ENCODE measurements around the gene AMBP. TPM values are rescaled to one million over a fixed set of nuclear protein-coding genes. Genes with fewer than 3 reads are reported as not detected.

The AMBP gene
- total and polyA plus RNA-seq, 2 donors (not counting 1 experiment from before 2014, with no cell fraction given), result not detected

DNA sequence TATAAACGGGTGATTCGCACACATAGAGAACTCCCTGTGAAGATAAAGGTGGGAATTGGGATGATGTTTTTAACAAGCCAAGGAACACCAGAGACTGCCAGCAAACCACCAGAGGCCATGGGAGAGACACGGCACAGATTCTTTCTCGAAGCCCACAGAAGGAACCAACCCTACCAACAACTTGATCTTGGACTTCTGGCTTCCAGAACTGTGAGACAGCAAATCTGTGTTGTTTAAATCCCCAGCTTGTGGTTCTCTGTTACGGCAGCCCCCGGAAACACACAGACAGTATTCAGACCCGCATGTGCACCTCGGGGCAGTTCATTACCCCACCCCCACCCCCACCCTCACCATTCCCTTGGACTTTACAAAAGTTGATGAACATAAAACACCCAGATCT is 12.8 kb downstream of the AMBP start:
- ATAC-seq (ENCODE audit: low read depth), result no peak
- DNase-seq, result no peak
- Histone ChIP-seq H4K20me1 (ENCODE audit: control insufficient read depth, insufficient read depth, low read length, poor library complexity, severe bottlenecking) (no peaks in the 10 kb centered on the region), H3K4me2 (replicated peaks; ENCODE audit: low read depth, low read length, poor library complexity, severe bottlenecking) (no peak overlapping the region), H3K79me2 (ENCODE audit: control insufficient read depth, insufficient read depth, low read length) (no peaks in the 10 kb centered on the region), H2AFZ (ENCODE audit: insufficient read depth, low read depth, low read length, poor library complexity, severe bottlenecking) (no peak overlapping the region), H3K27me3 (replicated peaks in 1 of 4; ENCODE audit: control extremely low read depth in 1 of 4, control insufficient read depth in 3 of 4, insufficient read depth in 4 of 4, low read length in 3 of 4) (peaks cover 0 to 3% (median 0%) of the 10 kb centered on the region in 4 experiments), H3K4me3 (ENCODE audit: control extremely low read depth in 1 of 5, extremely low read depth in 1 of 5, insufficient read depth in 1 of 5, low read depth in 2 of 5, low read length in 4 of 5) (no peak overlapping the region), H3K4me1 (ENCODE audit: control insufficient read depth in 2 of 2, insufficient read depth in 2 of 2, low read length in 2 of 2) (no peaks in the 10 kb centered on the region), H3K36me3 (replicated peaks in 1 of 2; ENCODE audit: control extremely low read depth in 1 of 2, control insufficient read depth in 1 of 2, extremely low read depth in 1 of 2, insufficient read depth in 2 of 2, low read length in 1 of 2) (no peaks in the 10 kb centered on the region), H3K27ac (ENCODE audit: low read length in 2 of 2) (no peak overlapping the region), H3K9me3 (ENCODE audit: control extremely low read depth in 1 of 3, control insufficient read depth in 2 of 3, insufficient read depth in 1 of 3, low read length in 2 of 3) (no peaks in the 10 kb centered on the region), H3K9ac (ENCODE audit: low read length) (no peak overlapping the region)
- TF ChIP-seq, protein P1, sequence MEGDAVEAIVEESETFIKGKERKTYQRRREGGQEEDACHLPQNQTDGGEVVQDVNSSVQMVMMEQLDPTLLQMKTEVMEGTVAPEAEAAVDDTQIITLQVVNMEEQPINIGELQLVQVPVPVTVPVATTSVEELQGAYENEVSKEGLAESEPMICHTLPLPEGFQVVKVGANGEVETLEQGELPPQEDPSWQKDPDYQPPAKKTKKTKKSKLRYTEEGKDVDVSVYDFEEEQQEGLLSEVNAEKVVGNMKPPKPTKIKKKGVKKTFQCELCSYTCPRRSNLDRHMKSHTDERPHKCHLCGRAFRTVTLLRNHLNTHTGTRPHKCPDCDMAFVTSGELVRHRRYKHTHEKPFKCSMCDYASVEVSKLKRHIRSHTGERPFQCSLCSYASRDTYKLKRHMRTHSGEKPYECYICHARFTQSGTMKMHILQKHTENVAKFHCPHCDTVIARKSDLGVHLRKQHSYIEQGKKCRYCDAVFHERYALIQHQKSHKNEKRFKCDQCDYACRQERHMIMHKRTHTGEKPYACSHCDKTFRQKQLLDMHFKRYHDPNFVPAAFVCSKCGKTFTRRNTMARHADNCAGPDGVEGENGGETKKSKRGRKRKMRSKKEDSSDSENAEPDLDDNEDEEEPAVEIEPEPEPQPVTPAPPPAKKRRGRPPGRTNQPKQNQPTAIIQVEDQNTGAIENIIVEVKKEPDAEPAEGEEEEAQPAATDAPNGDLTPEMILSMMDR (IDR thresholded peaks at IDR 0.05), result no peak
- no peak for TF ChIP-seq EZH2 (IDR thresholded peaks at IDR 0.05; ENCODE audit: borderline replicate concordance, insufficient read depth, low read depth, low read length, poor library complexity, severe bottlenecking)
- Mint-ChIP-seq H3K4me3 (no peak overlapping the region), H3K4me1 (no peaks in the 10 kb centered on the region), H3K27ac (no peak overlapping the region), H3K27me3 (peaks cover 22% of the 10 kb centered on the region), H3K9me3 (ENCODE audit: insufficient read depth) (no peaks in the 10 kb centered on the region)
- 95% methylated on average over 3 of the region's 8 CpGs for WGBS (ENCODE audit: insufficient coverage)
- CTCF ChIA-PET, result no interaction called here
- POLR2A ChIA-PET, result no interaction called here
- intact Hi-C loops (cut with micrococcal nuclease), result no loop called here

DNA sequence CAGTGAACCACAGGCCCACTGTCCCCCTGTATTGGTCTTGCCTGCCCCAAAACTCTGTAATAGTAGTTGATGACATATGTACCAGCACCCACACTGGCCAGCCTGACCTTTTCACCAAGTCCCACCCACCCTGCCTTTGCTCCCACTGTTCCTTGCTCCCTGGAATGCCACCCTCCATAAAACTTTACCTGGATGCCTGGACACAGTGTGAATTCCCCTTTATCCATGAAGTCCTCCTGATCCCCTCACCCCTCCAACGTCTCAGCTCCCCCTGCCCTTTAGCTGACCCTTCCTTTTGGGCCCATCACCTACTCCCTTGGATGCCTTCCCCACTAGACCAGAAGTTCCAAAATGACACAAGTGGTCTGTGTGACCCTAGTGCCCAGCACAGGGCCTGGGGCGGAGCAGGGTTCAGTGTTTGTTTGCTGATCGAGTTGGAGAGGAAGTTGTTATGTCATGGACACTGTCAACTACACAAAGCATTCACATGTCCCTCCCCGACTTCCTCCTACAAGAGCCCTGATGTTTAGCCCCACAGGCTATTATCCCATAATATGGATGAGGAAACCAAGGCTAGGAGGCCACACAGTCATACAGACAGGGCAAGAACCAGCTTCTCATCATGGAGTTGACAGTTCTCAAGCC is 16.1 kb downstream of the AMBP start:
- Histone ChIP-seq H4K20me1 (ENCODE audit: control insufficient read depth, insufficient read depth, low read length, poor library complexity, severe bottlenecking) (no peaks in the 10 kb centered on the region), H3K9me3 (ENCODE audit: control extremely low read depth in 1 of 3, control insufficient read depth in 2 of 3, insufficient read depth in 1 of 3, low read length in 2 of 3) (no peaks in the 10 kb centered on the region), H3K4me1 (ENCODE audit: control insufficient read depth in 2 of 2, insufficient read depth in 2 of 2, low read length in 2 of 2) (no peaks in the 10 kb centered on the region), H3K4me2 (replicated peaks; ENCODE audit: low read depth, low read length, poor library complexity, severe bottlenecking) (no peak overlapping the region), H2AFZ (ENCODE audit: insufficient read depth, low read depth, low read length, poor library complexity, severe bottlenecking) (no peak overlapping the region), H3K4me3 (ENCODE audit: control extremely low read depth in 1 of 5, extremely low read depth in 1 of 5, insufficient read depth in 1 of 5, low read depth in 2 of 5, low read length in 4 of 5) (no peak overlapping the region), H3K27ac (ENCODE audit: low read length in 2 of 2) (no peak overlapping the region), H3K9ac (ENCODE audit: low read length) (no peak overlapping the region), H3K36me3 (replicated peaks in 1 of 2; ENCODE audit: control extremely low read depth in 1 of 2, control insufficient read depth in 1 of 2, extremely low read depth in 1 of 2, insufficient read depth in 2 of 2, low read length in 1 of 2) (no peaks in the 10 kb centered on the region), H3K79me2 (ENCODE audit: control insufficient read depth, insufficient read depth, low read length) (no peaks in the 10 kb centered on the region), H3K27me3 (replicated peaks in 1 of 4; ENCODE audit: control extremely low read depth in 1 of 4, control insufficient read depth in 3 of 4, insufficient read depth in 4 of 4, low read length in 3 of 4) (peaks cover 0 to 3% (median 0%) of the 10 kb centered on the region in 4 experiments)
- CTCF ChIA-PET, result no interaction called here
- ATAC-seq (ENCODE audit: low read depth), result no peak
- DNase-seq, result no peak
- POLR2A ChIA-PET, result no interaction called here
- Mint-ChIP-seq H3K9me3 (ENCODE audit: insufficient read depth) (no peaks in the 10 kb centered on the region), H3K4me3 (no peak overlapping the region), H3K27ac (no peak overlapping the region), H3K4me1 (peaks cover 2% of the 10 kb centered on the region), H3K27me3 (peaks cover 27% of the 10 kb centered on the region)
- intact Hi-C loops (cut with micrococcal nuclease), result no loop called here
- TF ChIP-seq, protein P1 (IDR thresholded peaks at IDR 0.05), result no peak
- no peak for TF ChIP-seq EZH2 (IDR thresholded peaks at IDR 0.05; ENCODE audit: borderline replicate concordance, insufficient read depth, low read depth, low read length, poor library complexity, severe bottlenecking)
- 70% methylated on average over 2 of the region's 4 CpGs for WGBS (ENCODE audit: insufficient coverage)
